Lower leg skin (tissue), 3 donors: ENCODE measurements around the gene DGCR2.

Experiments used
- POLR2A ChIP-seq, 2 donors: fragments of 450-650 bp; IDR thresholded peaks; one replicate each; pipeline ENCODE4 v1.6.1; 2016 to 2017; ENCODE audit warnings: antibody characterized with exemption in 2 of 2, mild to moderate bottlenecking in 1 of 2, moderate library complexity in 1 of 2
- TF ChIP-seq, protein P1 (sequence below), 3 donors: fragments of 450-650 bp; IDR thresholded peaks; one replicate each; pipeline ENCODE4 v1.5.1; 2016; ENCODE audit warnings: antibody characterized with exemption in 3 of 3, mild to moderate bottlenecking in 3 of 3, moderate library complexity in 2 of 3

DNA sequence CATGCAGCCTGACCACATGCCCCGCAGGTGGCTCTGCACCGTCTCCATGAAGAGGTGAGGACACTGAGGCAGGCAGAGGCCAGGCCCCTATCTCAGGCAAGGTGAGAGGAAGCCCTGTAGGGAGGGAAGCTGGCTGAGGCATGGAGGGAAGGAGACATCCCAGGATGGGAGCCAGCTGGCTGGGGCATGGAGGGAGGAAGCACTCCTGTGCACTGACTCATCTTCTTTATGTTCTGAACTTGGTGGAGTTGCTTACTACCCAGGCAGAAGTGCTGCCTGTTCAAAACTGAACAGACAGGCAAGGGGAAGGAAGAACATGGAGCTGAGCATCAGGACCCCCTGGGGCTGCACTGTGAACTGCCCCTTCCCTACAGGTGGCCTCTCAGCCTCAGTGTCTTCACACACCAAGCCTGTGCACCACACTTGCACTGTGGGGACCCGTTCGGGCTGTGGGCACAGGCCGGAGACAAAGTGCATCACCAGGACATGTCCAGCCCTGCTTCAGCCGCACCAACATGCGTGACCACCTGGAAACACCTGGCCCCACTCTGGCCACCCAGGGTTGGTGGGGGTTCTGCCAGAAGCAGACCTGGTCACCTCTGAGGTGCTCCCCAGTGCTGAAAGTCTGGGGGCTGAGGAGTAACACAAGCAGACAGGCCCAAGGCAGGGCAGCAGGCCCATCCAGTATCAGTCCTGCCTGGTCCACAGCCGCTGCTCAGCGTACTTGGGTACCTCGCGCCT lies 55.5 kb downstream of the DGCR2 start:
- TF ChIP-seq, protein P1, sequence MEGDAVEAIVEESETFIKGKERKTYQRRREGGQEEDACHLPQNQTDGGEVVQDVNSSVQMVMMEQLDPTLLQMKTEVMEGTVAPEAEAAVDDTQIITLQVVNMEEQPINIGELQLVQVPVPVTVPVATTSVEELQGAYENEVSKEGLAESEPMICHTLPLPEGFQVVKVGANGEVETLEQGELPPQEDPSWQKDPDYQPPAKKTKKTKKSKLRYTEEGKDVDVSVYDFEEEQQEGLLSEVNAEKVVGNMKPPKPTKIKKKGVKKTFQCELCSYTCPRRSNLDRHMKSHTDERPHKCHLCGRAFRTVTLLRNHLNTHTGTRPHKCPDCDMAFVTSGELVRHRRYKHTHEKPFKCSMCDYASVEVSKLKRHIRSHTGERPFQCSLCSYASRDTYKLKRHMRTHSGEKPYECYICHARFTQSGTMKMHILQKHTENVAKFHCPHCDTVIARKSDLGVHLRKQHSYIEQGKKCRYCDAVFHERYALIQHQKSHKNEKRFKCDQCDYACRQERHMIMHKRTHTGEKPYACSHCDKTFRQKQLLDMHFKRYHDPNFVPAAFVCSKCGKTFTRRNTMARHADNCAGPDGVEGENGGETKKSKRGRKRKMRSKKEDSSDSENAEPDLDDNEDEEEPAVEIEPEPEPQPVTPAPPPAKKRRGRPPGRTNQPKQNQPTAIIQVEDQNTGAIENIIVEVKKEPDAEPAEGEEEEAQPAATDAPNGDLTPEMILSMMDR (IDR thresholded peaks at IDR 0.05), result no peak
- no peak for TF ChIP-seq POLR2A (IDR thresholded peaks at IDR 0.05)
